Ramos (cell line): ENCODE measurements around the gene SLC9C1.

Experiments
- in situ Hi-C: fragments of 300-500 bp; cut with MboI; formaldehyde crosslinking; loops from one replicate; pipeline ENCODE4 v1.14.3; 2022; ENCODE audit warnings: low sequenced_read_pairs; ENCODE audit not compliant: unreplicated experiment

SLC9C1 gene

GRCh38 chr3:112308151-112308911, 14.3 kb upstream of the SLC9C1 start:
- in situ Hi-C loops: no loop called here

GRCh38 chr3:112307557-112307956, 13.5 kb upstream of the SLC9C1 start:
- in situ Hi-C loops: no loop called here

GRCh38 chr3:112306825-112307224, 12.8 kb upstream of the SLC9C1 start:
- in situ Hi-C loops: no loop called here

- in situ Hi-C loops: no loop called here
These were observed 10.6 kb upstream of the SLC9C1 start for GRCh38 chr3:112304611-112305010.

- in situ Hi-C loops: no loop called here
These were observed 9.8 kb upstream of the SLC9C1 start for GRCh38 chr3:112303764-112304325.

- in situ Hi-C loops: no loop called here
These were observed 9.1 kb upstream of the SLC9C1 start for GRCh38 chr3:112302881-112303763.

- in situ Hi-C loops: no loop called here
These were observed 8.3 kb upstream of the SLC9C1 start for GRCh38 chr3:112302150-112302830.

- in situ Hi-C loops: loop anchor here (25.0 kb wide), 2 partner anchors 186 to 214 kb away; no protein-coding TSS in a partner anchor
These were observed 4.8 kb upstream of the SLC9C1 start for GRCh38 chr3:112298781-112299180.

GRCh38 chr3:112297714-112298113, 3.7 kb upstream of the SLC9C1 start:
- in situ Hi-C loops: loop anchor here (25.0 kb wide), 2 partner anchors 185 to 215 kb away; no protein-coding TSS in a partner anchor

GRCh38 chr3:112289011-112289410, 5.0 kb downstream of the SLC9C1 start:
- in situ Hi-C loops: loop anchor here (25.0 kb wide), 2 partner anchors 177 to 223 kb away; no protein-coding TSS in a partner anchor

GRCh38 chr3:112280266-112280665, 13.8 kb downstream of the SLC9C1 start:
- in situ Hi-C loops: loop anchor here (25.0 kb wide), 2 partner anchors 168 to 232 kb away; no protein-coding TSS in a partner anchor

GRCh38 chr3:112273536-112273935, 20.5 kb downstream of the SLC9C1 start:
- in situ Hi-C loops: no loop called here

- in situ Hi-C loops: no loop called here
These were observed 32.3 kb downstream of the SLC9C1 start for GRCh38 chr3:112261742-112262141.

GRCh38 chr3:112260563-112260962, 33.5 kb downstream of the SLC9C1 start:
- in situ Hi-C loops: no loop called here

GRCh38 chr3:112253301-112253971, 40.6 kb downstream of the SLC9C1 start:
- in situ Hi-C loops: no loop called here

- in situ Hi-C loops: no loop called here
These were observed 46.1 kb downstream of the SLC9C1 start for GRCh38 chr3:112247900-112248299.

- in situ Hi-C loops: no loop called here
These were observed 46.7 kb downstream of the SLC9C1 start for GRCh38 chr3:112247350-112247749.

- in situ Hi-C loops: no loop called here
These were observed 60.9 kb downstream of the SLC9C1 start for GRCh38 chr3:112233083-112233482.

GRCh38 chr3:112231727-112232126, 62.3 kb downstream of the SLC9C1 start:
- in situ Hi-C loops: no loop called here

GRCh38 chr3:112230033-112230432, 64.0 kb downstream of the SLC9C1 start:
- in situ Hi-C loops: no loop called here
